K562 (cell line): ENCODE results near the gene STRA6. TPM values are rescaled to one million over a fixed set of nuclear protein-coding genes. Genes with fewer than 3 reads are reported as not detected.

Source experiments
- ATAC-seq: fragments of 200-7000 bp; cut with Tn5 transposase; 3 replicates; pipeline ENCODE4 v1.9.1; 2020; ENCODE audit warnings: moderate library complexity
- BruUV-seq: library from RNA; stranded (reverse); fragments of 400-500 nt; replicated peaks from 2 replicates; lab custom pipeline; 2021; lab: Mats Ljungman, UMichigan
- CTCF ChIA-PET: fragments of 300-600 bp; formaldehyde crosslinking; extraction: SDS; loops from one replicate; lab custom pipeline; 2021; ENCODE audit warnings: low intra/inter-chr PET ratio; lab: Yijun Ruan, JAX
- POLR2A ChIA-PET: fragments of 300-600, 350-650 bp; sonication (Branson Sonifier 250); formaldehyde crosslinking; extraction: SDS; loops from one replicate; lab custom pipeline; 2021; ENCODE audit warnings: antibody characterized with exemption, inconsistent platforms; lab: Yijun Ruan, JAX
- DNase-seq, 4 experiments: peaks; one replicate each; pipeline versions ENCODE4 v3.0.0 to v3.0.0-alpha.2; 2011 to 2018; ENCODE audit warnings: low spot score in 3 of 4, mixed read lengths in 3 of 4; ENCODE audit errors: extremely low read depth in 1 of 4
- FAIRE-seq: peaks from 2 replicates; lab custom pipeline; 2011; peaks lifted over from hg19 to GRCh38; lab: Jason Lieb, UNC
- H2AFZ ChIP-seq: 2 replicates; pipeline ENCODE4 v1.6.0; 2011; ENCODE audit warnings: low read depth, low read length, control low read depth, inconsistent platforms
- H3K27ac ChIP-seq: fragments of 200-600 bp; 3 replicates; pipeline ENCODE4 v1.8.0; 2011; ENCODE audit warnings: low read depth, mild to moderate bottlenecking, control low read depth, inconsistent platforms, low read length, moderate library complexity, mixed read lengths; ENCODE audit errors: extremely low read depth
- H3K27me3 ChIP-seq, 2 experiments: fragments of 300-600 bp in 1 of 2; 2 replicates in 1 of 2; 3 replicates in 1 of 2; pipeline versions ENCODE4 v1.6.0 to v1.8.0; 2011; ENCODE audit warnings: inconsistent platforms in 2 of 2, low read length in 2 of 2, mild to moderate bottlenecking in 1 of 2, mixed read lengths in 1 of 2, moderate library complexity in 1 of 2; ENCODE audit not compliant: control insufficient read depth in 2 of 2, insufficient read depth in 2 of 2
- H3K36me3 ChIP-seq: fragments of 300-600 bp; 3 replicates; pipeline ENCODE4 v1.8.0; 2011; ENCODE audit warnings: mild to moderate bottlenecking, low read length, inconsistent platforms; ENCODE audit not compliant: control insufficient read depth, insufficient read depth
- H3K4me1 ChIP-seq, 2 experiments: fragments of 200-600 bp in 1 of 2; replicated peaks in 1 of 2; 2 replicates in 1 of 2; 3 replicates in 1 of 2; pipeline versions ENCODE4 v1.5.1 to v1.8.0; 2011; ENCODE audit warnings: inconsistent platforms in 2 of 2, low read length in 2 of 2, mild to moderate bottlenecking in 1 of 2, mixed read lengths in 1 of 2, moderate library complexity in 1 of 2; ENCODE audit not compliant: control insufficient read depth in 2 of 2, insufficient read depth in 2 of 2
- H3K4me2 ChIP-seq: 2 replicates; pipeline ENCODE4 v1.6.1; 2011; ENCODE audit warnings: low read length, control low read depth, inconsistent platforms, mixed read lengths; ENCODE audit not compliant: insufficient read depth
- H3K4me3 ChIP-seq: fragments of 200-600 bp; sonication (generic), shearing (Covaris generic); 2 replicates; pipeline ENCODE4 v1.5.1; 2016; ENCODE audit warnings: control low read depth, inconsistent platforms
- H3K79me2 ChIP-seq: fragments of 200-600 bp; 3 replicates; pipeline ENCODE4 v1.8.0; 2011; ENCODE audit warnings: low read length, inconsistent platforms; ENCODE audit not compliant: control insufficient read depth, insufficient read depth
- H3K9ac ChIP-seq, 2 experiments: 2 replicates each; pipeline versions ENCODE4 v1.6.0 to v1.6.1; 2011; ENCODE audit warnings: low read depth in 2 of 2, low read length in 2 of 2, control low read depth in 1 of 2, inconsistent platforms in 1 of 2, mild to moderate bottlenecking in 1 of 2, mixed read lengths in 1 of 2; ENCODE audit not compliant: insufficient read depth in 1 of 2
- H3K9me1 ChIP-seq: one replicate; pipeline ENCODE4 v1.6.0; 2011; ENCODE audit warnings: inconsistent platforms, mild to moderate bottlenecking, low read length, moderate library complexity; ENCODE audit not compliant: control insufficient read depth, insufficient read depth
- H3K9me3 ChIP-seq: replicated peaks from 2 replicates; pipeline ENCODE4 v1.5.1; 2011; ENCODE audit warnings: low read depth, low read length, inconsistent platforms; ENCODE audit not compliant: control insufficient read depth, insufficient read depth
- H4K20me1 ChIP-seq: replicated peaks from 2 replicates; pipeline ENCODE4 v1.6.1; 2011; ENCODE audit warnings: low read length, inconsistent platforms, mixed read lengths; ENCODE audit not compliant: control insufficient read depth, insufficient read depth
- ARID4B ChIP-seq: sonication (generic); formaldehyde crosslinking; IDR thresholded peaks from 2 replicates; pipeline ENCODE4 v1.8.0; 2022; ENCODE audit warnings: mild to moderate bottlenecking, missing genetic modification reagents
- CHD2 ChIP-seq: IDR thresholded peaks from 2 replicates; pipeline ENCODE4 v1.6.1; 2011; ENCODE audit warnings: low read depth, low read length
- GATAD2B ChIP-seq: fragments of 450-650 bp; IDR thresholded peaks from 2 replicates; pipeline ENCODE4 v1.6.1; 2017; ENCODE audit warnings: mild to moderate bottlenecking, borderline replicate concordance
- HDAC8 ChIP-seq: fragments of 450-650 bp; IDR thresholded peaks from 2 replicates; pipeline ENCODE4 v1.6.1; 2016; ENCODE audit warnings: mild to moderate bottlenecking, missing genetic modification characterization, moderate library complexity, missing compliant biosample characterization
- NFYB ChIP-seq: IDR thresholded peaks from 2 replicates; pipeline ENCODE4 v1.6.1; 2011; ENCODE audit warnings: mild to moderate bottlenecking, moderate library complexity; ENCODE audit not compliant: insufficient read length; ENCODE audit errors: extremely low read depth
- NR2F6 ChIP-seq: fragments of 450-650 bp; formaldehyde crosslinking; IDR thresholded peaks from 2 replicates; pipeline ENCODE4 v1.4.0; 2020; ENCODE audit warnings: mild to moderate bottlenecking
- SNIP1 ChIP-seq: fragments of 450-650 bp; IDR thresholded peaks from 2 replicates; pipeline ENCODE4 v1.7.1; 2017; ENCODE audit warnings: low read depth, mild to moderate bottlenecking
- ZFP1 ChIP-seq: fragments of 450-650 bp; formaldehyde crosslinking; IDR thresholded peaks from 2 replicates; pipeline ENCODE4 v1.4.0; 2020; ENCODE audit warnings: mild to moderate bottlenecking, mixed read lengths
- WGBS: fragments of 100-300 bp; shearing (Covaris generic); methylation state at CpG from one replicate; pipeline ENCODE4 v1.1.6; 2016; ENCODE audit warnings: low coverage, mixed read lengths; ENCODE audit not compliant: insufficient coverage; ENCODE audit errors: missing lambda C conversion rate; 5-methylcytosine and 5-hydroxymethylcytosine counted together
- in situ Hi-C: fragments of 300-500 bp; cut with MboI; formaldehyde crosslinking; loops from 4 replicates; pipeline ENCODE4 v1.15.0; 2018; ENCODE audit warnings: inconsistent platforms, mixed read lengths
- intact Hi-C: fragments of 100-400 bp; cut with micrococcal nuclease; formaldehyde crosslinking; loops from 2 replicates; pipeline ENCODE4 v1.14.2; 2022
- polyA plus RNA-seq, 8 experiments: library from polyadenylated mRNA; depleted of rRNA in 4 of 8; stranded (reverse) in 5 of 8; unstranded in 3 of 8; fragments of >200 nt; fragmentation: Nextera tagmentation in 2 of 8; fragmentation: Illumina TruSeq in 1 of 8; extraction: Ambion mirVana in 2 of 8; extraction: Trizol in 1 of 8; gene quantifications; 2 replicates each; pipeline versions ENCODE4 v1.2.1 to v1.2.3, GENCODE V29; 2011 to 2014; ENCODE audit warnings: inconsistent platforms in 1 of 8, missing spikeins in 1 of 8
- total RNA-seq, 7 experiments: library from RNA; depleted of rRNA in 6 of 7; stranded (reverse); fragments of >200 nt in 6 of 7; fragmentation: Illumina TruSeq in 2 of 7; extraction: Trizol in 2 of 7; gene quantifications; 2 replicates each; pipeline versions ENCODE4 v1.2.1 to v1.2.3, GENCODE V29; 2011 to 2021; ENCODE audit warnings: low replicate concordance in 1 of 7

Gene STRA6
- total and polyA plus RNA-seq, 9 of the 15 experiments (the other 6 are each of a cell fraction or from before 2014, with no cell fraction given), result 0.04 to 2.0 (median 0.43) TPM; not detected in 2

- 1% methylated on average over 9 of the region's 9 CpGs for WGBS
- Histone ChIP-seq H3K79me2 (no peaks in the 10 kb centered on the region), H3K4me3 (no peak overlapping the region), H3K4me1 (peaks cover 2 to 8% of the 10 kb centered on the region in 2 experiments; a peak in 3 of 5 replicates), H3K9me1 (no peaks in the 10 kb centered on the region), H3K9ac (no peak overlapping the region), H3K9me3 (no peaks in the 10 kb centered on the region), H3K36me3 (no peaks in the 10 kb centered on the region), H3K27ac (no peak overlapping the region), H2AFZ (no peak overlapping the region), H3K4me2 (no peak overlapping the region), H4K20me1 (0 out of 2 replicates have a peak, but pooled peaks cover 15% of the 10 kb centered on the region)
- FAIRE-seq, result no peak
- intact Hi-C loops, result no loop called here
- POLR2A ChIA-PET, result no interaction called here
- ATAC-seq, result no peak
- in situ Hi-C loops, result no loop called here
- DNase-seq, result no peak
- TF ChIP-seq CHD2 (no peak), ZFP1 (CRISPR knock-in tag) (no peak), HDAC8 (tag) (no peak), NR2F6 (CRISPR knock-in tag) (no peak), SNIP1 (no peak), ARID4B (CRISPR knock-in tag) (no peak), NFYB (no peak), GATAD2B (no peak)
- TF ChIP-seq, all 486 proteins: peak for 0
- H3K27me3 ChIP-seq, result peaks cover 0 to 69% of the 10 kb centered on the region in 2 experiments; a peak in 3 of 5 replicates
- no TSS peak for BruUV-seq
- CTCF ChIA-PET, result no interaction called here
Observed at GRCh38 chr15:74197176-74197965, 5.2 kb downstream of the STRA6 start.
